Thymus (tissue), 14 donors: ENCODE data around the gene MTAP. TPM values are rescaled to one million over a fixed set of nuclear protein-coding genes. Genes with fewer than 3 reads are reported as not detected.

Experiments used
- DNase-seq, 9 donors: peaks; one replicate each; pipeline ENCODE4 v3.0.0-alpha.2; 2013; ENCODE audit warnings: low spot score in 9 of 9, low read depth in 6 of 9, missing footprints in 1 of 9
- H3K27ac ChIP-seq, 2 donors: one replicate each; pipeline ENCODE4 v1.5.1; 2013; ENCODE audit warnings: control low read depth in 1 of 2, low read depth in 1 of 2, low read length in 1 of 2, mild to moderate bottlenecking in 1 of 2, moderate library complexity in 1 of 2
- H3K27me3 ChIP-seq, 2 donors: one replicate each; pipeline ENCODE4 v1.5.1; 2013; ENCODE audit warnings: low read length in 1 of 2; ENCODE audit not compliant: control insufficient read depth in 2 of 2, insufficient read depth in 1 of 2
- H3K36me3 ChIP-seq, 2 donors: one replicate each; pipeline ENCODE4 v1.5.1; 2013; ENCODE audit warnings: low read length in 1 of 2, mild to moderate bottlenecking in 1 of 2, moderate library complexity in 1 of 2; ENCODE audit not compliant: control insufficient read depth in 2 of 2, insufficient read depth in 2 of 2
- H3K4me1 ChIP-seq, 2 donors: one replicate each; pipeline ENCODE4 v1.5.1; 2013; ENCODE audit warnings: low read length in 2 of 2; ENCODE audit not compliant: control insufficient read depth in 2 of 2, insufficient read depth in 2 of 2
- H3K4me3 ChIP-seq, 2 donors: one replicate each; pipeline ENCODE4 v1.5.1; 2013; ENCODE audit warnings: low read length in 2 of 2, control low read depth in 1 of 2, mild to moderate bottlenecking in 1 of 2
- H3K9me3 ChIP-seq, 2 donors: one replicate each; pipeline ENCODE4 v1.5.1; 2013; ENCODE audit warnings: low read length in 1 of 2, mild to moderate bottlenecking in 1 of 2; ENCODE audit not compliant: control insufficient read depth in 2 of 2, insufficient read depth in 1 of 2
- WGBS: extraction: QIAGEN DNeasy Blood & Tissue Kit; methylation state at CpG from one replicate; pipeline ENCODE4 v1.1.7; 2013; 5-methylcytosine and 5-hydroxymethylcytosine counted together
- long read RNA-seq, 10 donors: transcript quantifications; one replicate each; lab custom pipeline, GENCODE V29; 2026
- polyA plus RNA-seq: library from polyadenylated mRNA; stranded (reverse); fragments of 200-250 nt; gene quantifications from one replicate; pipeline ENCODE4 v1.2.3, GENCODE V29; 2013
- total RNA-seq: library from RNA; stranded (reverse); fragments of 120-200 nt; gene quantifications from one replicate; pipeline ENCODE4 v1.2.4, GENCODE V29; 2013
- donor health status: healthy.

MTAP gene
- total RNA-seq, result 20.8 TPM
- 12.4 TPM for polyA plus RNA-seq
- long read RNA-seq, donor 1, result 0 reads
- long read RNA-seq, donor 2, result 0 reads
- long read RNA-seq, donor 3, full-length matches to known transcripts, result 9 of 9 reads
- long read RNA-seq, donor 3, partial matches to known transcripts, result 0 of 9 reads
- long read RNA-seq, donor 3, other reads (novel, unspliced or antisense), result 0 of 9 reads
- long read RNA-seq, donor 4, full-length matches to known transcripts, result 3 of 3 reads
- long read RNA-seq, donor 4, partial matches to known transcripts, result 0 of 3 reads
- long read RNA-seq, donor 4, other reads (novel, unspliced or antisense), result 0 of 3 reads
- long read RNA-seq, donor 5, full-length matches to known transcripts, result 12 of 12 reads
- long read RNA-seq, donor 5, partial matches to known transcripts, result 0 of 12 reads
- long read RNA-seq, donor 5, other reads (novel, unspliced or antisense), result 0 of 12 reads
- long read RNA-seq, donor 6, full-length matches to known transcripts, result 3 of 3 reads
- long read RNA-seq, donor 6, partial matches to known transcripts, result 0 of 3 reads
- long read RNA-seq, donor 6, other reads (novel, unspliced or antisense), result 0 of 3 reads
- long read RNA-seq, donor 7, full-length matches to known transcripts, result 7 of 7 reads
- long read RNA-seq, donor 7, partial matches to known transcripts, result 0 of 7 reads
- long read RNA-seq, donor 7, other reads (novel, unspliced or antisense), result 0 of 7 reads
- long read RNA-seq, donor 8, full-length matches to known transcripts, result 2 of 2 reads
- long read RNA-seq, donor 8, partial matches to known transcripts, result 0 of 2 reads
- long read RNA-seq, donor 8, other reads (novel, unspliced or antisense), result 0 of 2 reads
- long read RNA-seq, donor 9, partial matches to known transcripts, result 0 of 3 reads
- long read RNA-seq, donor 9, other reads (novel, unspliced or antisense), result 0 of 3 reads
- long read RNA-seq, donor 10, partial matches to known transcripts, result 0 of 2 reads
- long read RNA-seq, donor 10, other reads (novel, unspliced or antisense), result 0 of 2 reads

DNA sequence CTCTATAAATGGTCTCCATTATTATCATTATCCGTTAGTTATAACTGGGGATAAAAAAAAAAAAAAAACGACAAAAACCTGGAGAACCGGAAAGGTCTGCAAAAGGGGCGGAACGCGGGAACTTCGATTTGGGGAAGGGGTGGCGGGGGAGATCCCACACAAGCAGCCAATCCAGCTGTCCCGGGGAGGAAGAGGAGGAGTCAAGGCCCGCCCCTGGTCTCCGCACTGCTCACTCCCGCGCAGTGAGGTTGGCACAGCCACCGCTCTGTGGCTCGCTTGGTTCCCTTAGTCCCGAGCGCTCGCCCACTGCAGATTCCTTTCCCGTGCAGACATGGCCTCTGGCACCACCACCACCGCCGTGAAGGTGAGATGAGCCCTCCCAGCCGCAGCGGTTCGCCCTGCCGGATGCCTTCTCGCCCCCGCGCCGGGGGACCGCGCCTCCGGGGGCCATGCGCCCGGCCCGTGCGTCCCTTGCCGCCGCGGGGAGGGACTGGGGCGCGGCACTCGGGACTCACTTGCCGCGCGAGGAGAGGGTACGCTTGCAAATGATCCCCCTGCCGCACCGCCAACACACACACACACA, at the start of gene MTAP:
TSS of gene MTAP (plus strand) at position 219 of the 583 bp plus-strand sequence. CDS start at position 332, 113 bp downstream.
- WGBS, result under 1% methylated on average over 48 of the region's 48 CpGs
- Histone ChIP-seq H3K27me3 (peaks cover 0 to 24% of the 10 kb centered on the region in 2 donors), H3K27ac (peak within 1 kb of the TSS; percentile 73 to 90), H3K36me3 (peaks cover 0 to 3% of the 10 kb centered on the region in 2 donors), H3K4me1 (peaks cover 0 to 11% of the 10 kb centered on the region in 2 donors), H3K4me3 (peak within 1 kb of the TSS; percentile 63 to 85), H3K9me3 (no peaks in the 10 kb centered on the region)
- DNase-seq, result peak; percentile 53 to 90 (median 72)

DNA sequence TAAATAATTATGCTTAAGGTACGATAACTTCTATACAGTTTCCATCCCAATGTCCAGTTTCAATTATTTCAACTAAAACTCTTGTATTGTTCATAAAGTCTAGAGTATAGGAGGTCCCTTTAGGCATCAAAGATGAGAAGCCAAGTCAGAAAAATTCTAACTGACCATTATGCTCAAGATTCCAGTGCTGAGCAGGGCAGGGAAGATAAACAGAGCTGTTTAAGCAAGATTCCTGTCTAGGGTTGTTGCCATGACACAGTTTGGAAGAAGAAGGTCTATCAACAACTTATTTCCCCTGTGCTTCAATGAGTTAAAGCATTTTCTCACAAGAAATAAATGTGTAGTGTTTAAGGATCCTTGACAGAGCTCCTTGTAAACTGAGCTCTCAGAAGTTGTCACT, 48.9 kb upstream of the MTAP start:
- 96% methylated on average over 1 of the region's 1 CpG for WGBS
- Histone ChIP-seq H3K4me3 (no peak overlapping the region), H3K9me3 (no peaks in the 10 kb centered on the region), H3K27ac (no peak overlapping the region), H3K4me1 (no peaks in the 10 kb centered on the region), H3K36me3 (no peaks in the 10 kb centered on the region), H3K27me3 (no peaks in the 10 kb centered on the region)
- no peak for DNase-seq

DNA sequence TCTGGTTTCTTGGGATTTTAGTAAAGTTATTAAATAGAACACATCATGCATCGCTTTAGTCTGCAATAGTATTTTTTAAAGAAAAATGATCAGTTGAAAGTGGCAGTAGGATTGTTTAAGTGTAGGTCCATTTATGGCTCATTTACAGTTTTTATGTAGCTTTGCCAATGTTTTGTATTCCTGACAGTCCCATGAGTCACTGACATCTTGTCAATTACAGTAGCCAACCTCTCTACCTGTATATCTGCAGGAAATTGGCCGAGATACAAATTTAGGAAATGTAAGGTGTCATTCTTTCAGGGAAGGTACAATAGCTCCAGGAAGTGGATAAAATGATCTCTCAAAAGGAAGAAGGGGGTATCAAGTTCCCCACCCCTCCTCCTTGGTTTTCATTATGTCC, 47.7 kb upstream of the MTAP start:
- Histone ChIP-seq H3K4me3 (no peak overlapping the region), H3K27ac (no peak overlapping the region), H3K36me3 (no peaks in the 10 kb centered on the region), H3K27me3 (no peaks in the 10 kb centered on the region), H3K9me3 (no peaks in the 10 kb centered on the region), H3K4me1 (no peaks in the 10 kb centered on the region)
- 92% methylated on average over 2 of the region's 2 CpGs for WGBS
- no peak for DNase-seq

DNA sequence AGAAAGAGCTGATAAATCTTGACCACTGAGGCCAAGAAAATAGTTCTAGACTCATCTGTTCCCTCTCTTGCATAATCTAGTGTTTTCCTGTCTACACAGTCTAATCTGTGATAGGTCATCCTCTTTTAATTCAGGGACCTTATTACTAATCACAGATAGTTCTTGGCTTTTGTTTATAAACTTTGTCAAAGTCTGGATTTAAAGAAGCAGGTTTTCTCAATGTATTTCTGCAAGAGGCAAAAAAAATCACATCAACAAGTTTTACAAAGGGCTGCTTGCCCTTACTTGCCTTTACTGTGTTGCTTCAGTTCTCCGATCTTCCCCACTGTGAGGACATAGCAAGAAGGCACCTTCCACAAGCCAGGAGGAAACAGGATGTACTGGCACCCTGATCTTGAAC, 43.9 kb upstream of the MTAP start:
- Histone ChIP-seq H3K9me3 (no peaks in the 10 kb centered on the region), H3K4me1 (no peaks in the 10 kb centered on the region), H3K36me3 (no peaks in the 10 kb centered on the region), H3K27me3 (no peaks in the 10 kb centered on the region), H3K27ac (no peak overlapping the region), H3K4me3 (no peak overlapping the region)
- DNase-seq, result no peak
- WGBS, result 95% methylated on average over 1 of the region's 1 CpG

DNA sequence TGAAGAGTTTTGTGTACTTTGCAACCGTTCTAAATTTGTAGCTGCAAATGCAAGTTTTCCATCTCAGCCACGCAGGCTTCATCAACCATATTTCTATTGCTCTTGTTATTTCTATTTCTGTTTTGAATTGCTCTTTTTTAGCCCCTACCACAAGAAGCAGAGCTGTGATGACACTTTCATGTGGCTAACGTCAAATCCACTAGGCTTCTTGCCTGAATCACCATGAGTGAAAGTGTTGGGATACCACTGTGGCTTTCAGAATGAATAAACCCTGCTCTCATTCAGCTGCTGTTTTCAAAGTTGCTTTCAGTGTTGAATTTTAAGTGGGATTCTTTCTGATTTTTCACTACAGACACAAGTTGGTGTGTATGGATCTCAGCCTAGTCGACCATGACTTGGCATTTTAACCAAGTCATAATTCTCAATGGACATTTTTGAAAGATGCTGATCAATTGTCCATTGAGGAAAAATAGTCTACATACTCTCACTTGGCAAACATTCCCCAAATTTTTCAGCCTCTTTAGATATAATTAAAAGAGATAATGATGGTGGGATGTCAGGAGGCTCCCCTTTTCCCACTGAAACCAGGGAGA, 41.0 kb upstream of the MTAP start:
- H3K4me3 ChIP-seq, result no peak overlapping the region
- no peak for DNase-seq
- H3K9me3 ChIP-seq, result no peaks in the 10 kb centered on the region
- H3K27ac ChIP-seq, result no peak overlapping the region
- 88% methylated on average over 4 of the region's 4 CpGs for WGBS
- H3K27me3 ChIP-seq, result no peaks in the 10 kb centered on the region
- no peaks in the 10 kb centered on the region for H3K4me1 ChIP-seq
- H3K36me3 ChIP-seq, result no peaks in the 10 kb centered on the region

DNA sequence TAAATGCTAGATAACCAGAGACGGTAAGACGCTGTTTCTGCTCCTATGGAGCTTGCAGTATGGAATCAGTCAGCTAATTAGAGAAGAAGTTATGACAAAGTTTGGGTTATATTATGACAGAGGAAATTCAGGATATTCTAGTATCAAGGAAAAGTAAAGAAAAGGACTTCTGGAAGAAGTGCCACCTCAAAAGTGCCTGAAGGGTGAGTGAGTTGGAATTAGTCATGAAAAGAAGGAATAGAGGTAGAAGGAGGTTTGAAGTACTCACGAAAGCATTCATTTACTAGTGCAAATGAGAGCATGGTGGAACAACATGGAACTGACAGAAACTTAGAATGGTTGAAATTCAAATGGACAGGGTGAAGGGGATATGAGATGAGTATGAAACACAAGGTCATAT, 40.4 kb upstream of the MTAP start:
- Histone ChIP-seq H3K4me1 (no peaks in the 10 kb centered on the region), H3K27me3 (no peaks in the 10 kb centered on the region), H3K27ac (no peak overlapping the region), H3K9me3 (no peaks in the 10 kb centered on the region), H3K4me3 (no peak overlapping the region), H3K36me3 (no peaks in the 10 kb centered on the region)
- DNase-seq, result no peak
- 95% methylated on average over 3 of the region's 3 CpGs for WGBS

DNA sequence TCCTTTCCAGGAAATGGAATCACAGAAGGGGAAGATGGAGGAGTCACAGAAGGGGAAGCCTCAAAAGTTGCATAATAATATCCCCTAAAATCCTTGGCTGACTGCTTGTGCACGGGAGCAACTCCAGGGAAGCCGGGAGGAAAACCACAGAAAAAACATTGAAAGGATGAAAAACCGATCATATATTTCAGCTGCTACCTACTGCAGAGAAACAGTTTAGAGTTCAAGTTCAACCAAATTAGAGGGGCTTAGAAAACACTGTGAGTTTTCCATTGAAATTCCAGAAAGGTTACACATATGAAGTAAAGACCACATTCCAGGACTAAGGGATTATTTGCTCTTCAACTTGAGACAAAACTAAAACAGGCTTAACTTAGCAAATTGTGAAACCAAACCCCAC, 37.6 kb upstream of the MTAP start:
- H3K27me3 ChIP-seq, result no peaks in the 10 kb centered on the region
- DNase-seq, result no peak
- 88% methylated on average over 3 of the region's 3 CpGs for WGBS

DNA sequence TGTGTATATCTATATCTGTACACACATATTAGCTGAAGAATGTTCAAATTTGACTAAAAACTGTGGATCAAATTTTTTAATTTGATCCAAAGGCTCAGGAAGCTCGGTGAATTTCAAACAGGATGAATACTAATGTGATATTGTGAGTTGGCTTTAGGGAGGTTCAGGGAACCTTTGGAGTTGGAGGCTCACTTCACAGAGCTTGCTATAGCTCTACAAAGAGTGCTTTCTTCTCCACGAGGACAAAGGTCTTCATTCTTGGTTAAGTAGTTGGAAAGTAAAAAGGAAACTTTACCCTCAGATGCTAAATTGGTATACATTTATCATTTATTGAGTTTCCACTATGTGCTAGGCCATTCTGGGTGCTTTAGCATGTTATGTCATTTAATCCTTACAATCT, 36.3 kb upstream of the MTAP start:
- H3K9me3 ChIP-seq, result peaks cover 0 to 4% of the 10 kb centered on the region in 2 donors
- WGBS, result 89% methylated on average over 2 of the region's 2 CpGs
- no peak overlapping the region for H3K4me3 ChIP-seq

More for the DNA sequence above, 37.6 kb upstream of the MTAP start:
- H3K27ac ChIP-seq, result no peak overlapping the region
- no peaks in the 10 kb centered on the region for H3K36me3 ChIP-seq
- H3K4me3 ChIP-seq, result no peak overlapping the region
- H3K9me3 ChIP-seq, result peaks cover 0 to 4% of the 10 kb centered on the region in 2 donors
- no peaks in the 10 kb centered on the region for H3K4me1 ChIP-seq

More for the DNA sequence above, 36.3 kb upstream of the MTAP start:
- H3K36me3 ChIP-seq, result no peaks in the 10 kb centered on the region
- DNase-seq, result no peak
- H3K4me1 ChIP-seq, result no peaks in the 10 kb centered on the region
- H3K27ac ChIP-seq, result no peak overlapping the region
- no peaks in the 10 kb centered on the region for H3K27me3 ChIP-seq
